Skin of body (tissue), 2 donors: ENCODE results near the gene PPM1M. TPM values are rescaled to one million over a fixed set of nuclear protein-coding genes. Genes with fewer than 3 reads are reported as not detected.
A peak's percentile ranks its signal among the peaks of the same experiment; 100 is the strongest.

Experiments used
- DNase-seq: peaks from one replicate; lab custom pipeline; 2025; lab: John Stamatoyannopoulos, UW
- total RNA-seq: library from RNA; depleted of rRNA; stranded (reverse); fragments of >200 nt; gene quantifications from one replicate; pipeline ENCODE4 v1.2.3, GENCODE V29; 2014

Gene PPM1M
- total RNA-seq, 1 donor from 2014 or later, result 9.5 TPM

- no peak for DNase-seq
These were observed 15.1 kb upstream of the PPM1M start for GRCh38 chr3:52230461-52230860.

GRCh38 chr3:52230889-52231499, 14.6 kb upstream of the PPM1M start:
- DNase-seq, result no peak

GRCh38 chr3:52231502-52232278, 13.9 kb upstream of the PPM1M start:
- no peak for DNase-seq

- DNase-seq, result no peak
These were observed 13.1 kb upstream of the PPM1M start for GRCh38 chr3:52232279-52233107.

GRCh38 chr3:52233108-52233591, 12.4 kb upstream of the PPM1M start:
- no peak for DNase-seq

- DNase-seq, result no peak
These were observed 11.6 kb upstream of the PPM1M start for GRCh38 chr3:52233968-52234367.

- no peak for DNase-seq
These were observed 10.8 kb upstream of the PPM1M start for GRCh38 chr3:52234516-52235447.

- DNase-seq, result no peak
These were observed 9.1 kb upstream of the PPM1M start for GRCh38 chr3:52236424-52236886.

GRCh38 chr3:52237006-52237656, 8.4 kb upstream of the PPM1M start:
- no peak for DNase-seq

- no peak for DNase-seq
These were observed 7.8 kb upstream of the PPM1M start for GRCh38 chr3:52237657-52238172.

GRCh38 chr3:52238193-52238760, 7.3 kb upstream of the PPM1M start:
- DNase-seq, result no peak

- DNase-seq, result peak; percentile 78
These were observed 6.5 kb upstream of the PPM1M start, which contains the start of gene TWF2 for GRCh38 chr3:52238761-52239701. TWF2 (minus strand) TSS chr3:52239158; CDS start chr3:52239016, 142 bp downstream.

- DNase-seq, result peak; percentile 28
These were observed 5.3 kb upstream of the PPM1M start for GRCh38 chr3:52240059-52240885.

GRCh38 chr3:52240886-52241370, 4.6 kb upstream of the PPM1M start:
- no peak for DNase-seq

- DNase-seq, result no peak
These were observed 3.5 kb upstream of the PPM1M start for GRCh38 chr3:52242039-52242438.

- no peak for DNase-seq
These were observed 1.5 kb upstream of the PPM1M start for GRCh38 chr3:52243791-52244628.
